Measurements from ENCODE around the gene MGAT1. TPM values are rescaled to one million over a fixed set of nuclear protein-coding genes. Genes with fewer than 3 reads are reported as not detected.

Gene MGAT1
- total RNA-seq, 1 experiment from 2014 or later, result 104 TPM

- H3K4me1 ChIP-seq (ENCODE audit: insufficient read depth, low read length), result peaks cover 44% of the 10 kb centered on the region
- ATAC-seq, result no peak
- TF ChIP-seq EZH2 (IDR thresholded peaks at IDR 0.05; ENCODE audit: low read length, unreplicated experiment) (no peak), CTCF (conservative IDR thresholded peaks at IDR 0.05; ENCODE audit: low read depth, low read length) (no peak), EZH2phosphoT487 (IDR thresholded peaks at IDR 0.05; ENCODE audit: borderline replicate concordance, low read length) (no peak)
Observed at GRCh38 chr5:180808461-180809000, 5.9 kb upstream of the MGAT1 start.

GRCh38 chr5:180807654-180808414 lies 5.2 kb upstream of the MGAT1 start:
- Histone ChIP-seq H3K27me3 (ENCODE audit: low read length) (no peaks in the 10 kb centered on the region), H3K36me3 (ENCODE audit: low read depth, low read length) (no peaks in the 10 kb centered on the region), H3K27ac (ENCODE audit: low read length) (no peak overlapping the region), H3K9ac (ENCODE audit: low read length) (no peak overlapping the region), H3K9me2 (replicated peaks; ENCODE audit: low read length) (no peaks in the 10 kb centered on the region), H3K4me3 (ENCODE audit: low read length) (peak overlapping the region; percentile 74), H3K4me2 (ENCODE audit: low read length) (peak overlapping the region; percentile 92), H2AFZ (ENCODE audit: low read length) (no peak overlapping the region), H3K4me1 (ENCODE audit: insufficient read depth, low read length) (peaks cover 48% of the 10 kb centered on the region), H3K79me2 (ENCODE audit: low read length) (peaks cover 56% of the 10 kb centered on the region), H3F3A (ENCODE audit: low read length, unreplicated experiment) (no peaks in the 10 kb centered on the region), H3K9me3 (ENCODE audit: low read length) (no peaks in the 10 kb centered on the region), H4K20me1 (ENCODE audit: low read length) (no peaks in the 10 kb centered on the region)
- no peak for ATAC-seq
- TF ChIP-seq CTCF (conservative IDR thresholded peaks at IDR 0.05; ENCODE audit: low read depth, low read length) (no peak), EZH2 (IDR thresholded peaks at IDR 0.05; ENCODE audit: low read length, unreplicated experiment) (no peak), EZH2phosphoT487 (IDR thresholded peaks at IDR 0.05; ENCODE audit: borderline replicate concordance, low read length) (no peak)
- BruUV-seq (replicated peaks), result no TSS peak
- no peak for DNase-seq
- CTCF ChIA-PET, result no interaction called here
- POLR2A ChIA-PET (ENCODE audit: unreplicated experiment), result no interaction called here
- intact Hi-C loops (cut with micrococcal nuclease), result no loop called here

More at GRCh38 chr5:180808461-180809000, 5.9 kb upstream of the MGAT1 start:
- Histone ChIP-seq H3K9me2 (replicated peaks; ENCODE audit: low read length) (no peaks in the 10 kb centered on the region), H4K20me1 (ENCODE audit: low read length) (no peaks in the 10 kb centered on the region), H3K9me3 (ENCODE audit: low read length) (no peaks in the 10 kb centered on the region), H3K4me2 (ENCODE audit: low read length) (peak overlapping the region; percentile 92), H3F3A (ENCODE audit: low read length, unreplicated experiment) (no peaks in the 10 kb centered on the region), H3K9ac (ENCODE audit: low read length) (peak overlapping the region; percentile 85; the same call in 1 of the 2 replicates), H3K27ac (ENCODE audit: low read length) (no peak overlapping the region), H2AFZ (ENCODE audit: low read length) (no peak overlapping the region), H3K79me2 (ENCODE audit: low read length) (peaks cover 56% of the 10 kb centered on the region), H3K27me3 (ENCODE audit: low read length) (no peaks in the 10 kb centered on the region), H3K4me3 (ENCODE audit: low read length) (peak overlapping the region; percentile 74), H3K36me3 (ENCODE audit: low read depth, low read length) (no peaks in the 10 kb centered on the region)
- BruUV-seq (replicated peaks), result no TSS peak
- ChIA-PET CTCF (no interaction called here), POLR2A (ENCODE audit: unreplicated experiment) (no interaction called here)
- intact Hi-C loops (cut with micrococcal nuclease), result no loop called here
- no peak for DNase-seq

- Histone ChIP-seq H3K27ac (ENCODE audit: low read length) (no peak overlapping the region), H3K9ac (ENCODE audit: low read length) (no peak overlapping the region), H3K4me1 (ENCODE audit: insufficient read depth, low read length) (peaks cover 48% of the 10 kb centered on the region), H3F3A (ENCODE audit: low read length, unreplicated experiment) (no peaks in the 10 kb centered on the region), H3K9me2 (replicated peaks; ENCODE audit: low read length) (no peaks in the 10 kb centered on the region), H3K4me2 (ENCODE audit: low read length) (peak overlapping the region; percentile 92), H3K36me3 (ENCODE audit: low read depth, low read length) (no peaks in the 10 kb centered on the region), H3K27me3 (ENCODE audit: low read length) (no peaks in the 10 kb centered on the region), H3K79me2 (ENCODE audit: low read length) (peaks cover 57% of the 10 kb centered on the region), H3K9me3 (ENCODE audit: low read length) (no peaks in the 10 kb centered on the region), H2AFZ (ENCODE audit: low read length) (no peak overlapping the region), H3K4me3 (ENCODE audit: low read length) (peak overlapping the region; percentile 74; the same call in 1 of the 2 replicates), H4K20me1 (ENCODE audit: low read length) (0 out of 2 replicates have a peak, but pooled peaks cover under 1% of the 10 kb centered on the region)
- DNase-seq (no peak), ATAC-seq (no peak)
- no peak for TF ChIP-seq CTCF (conservative IDR thresholded peaks at IDR 0.05; ENCODE audit: low read depth, low read length)
- no peak for TF ChIP-seq EZH2 (IDR thresholded peaks at IDR 0.05; ENCODE audit: low read length, unreplicated experiment)
- no peak for TF ChIP-seq EZH2phosphoT487 (IDR thresholded peaks at IDR 0.05; ENCODE audit: borderline replicate concordance, low read length)
- BruUV-seq (replicated peaks), result no TSS peak
- intact Hi-C loops (cut with micrococcal nuclease), result no loop called here
- ChIA-PET CTCF (no interaction called here), POLR2A (ENCODE audit: unreplicated experiment) (no interaction called here)
Observed at GRCh38 chr5:180807046-180807445, 4.4 kb upstream of the MGAT1 start.

Measured in PC-3 (cell line).